GM23338 (cell line): Measurements from ENCODE around the gene SQSTM1. TPM values are rescaled to one million over a fixed set of nuclear protein-coding genes. Genes with fewer than 3 reads are reported as not detected.

Experiments
- ATAC-seq: fragments of 200-7000 bp; cut with Tn5 transposase; 3 replicates; pipeline ENCODE4 v1.9.1; 2020
- DNase-seq: peaks from one replicate; pipeline ENCODE4 v3.0.0-alpha.2; 2015; ENCODE audit warnings: low spot score
- H2AFZ ChIP-seq: fragments of 200-600 bp; sonication (generic); 2 replicates; pipeline ENCODE4 v1.8.0; 2016; ENCODE audit warnings: antibody characterized with exemption, mild to moderate bottlenecking, moderate library complexity
- H3F3A ChIP-seq: fragments of 200-600 bp; sonication (generic); replicated peaks from 2 replicates; pipeline ENCODE4 v1.8.0; 2017; ENCODE audit warnings: antibody characterized with exemption, mixed run types, low read depth
- H3K27ac ChIP-seq: fragments of 200-600 bp; sonication (generic); 2 replicates; pipeline ENCODE4 v1.6.1; 2016; ENCODE audit warnings: low read depth
- H3K27me3 ChIP-seq: fragments of 200-600 bp; sonication (generic); 2 replicates; pipeline ENCODE4 v1.8.0; 2016; ENCODE audit warnings: mild to moderate bottlenecking, mixed run types, moderate library complexity; ENCODE audit not compliant: insufficient read depth
- H3K36me3 ChIP-seq: fragments of 200-600 bp; sonication (generic); 2 replicates; pipeline ENCODE4 v1.8.0; 2016; ENCODE audit warnings: mild to moderate bottlenecking; ENCODE audit not compliant: insufficient read depth
- H3K4me1 ChIP-seq: fragments of 200-600 bp; sonication (generic); 2 replicates; pipeline ENCODE4 v1.8.0; 2016; ENCODE audit warnings: mild to moderate bottlenecking, moderate library complexity; ENCODE audit not compliant: insufficient read depth
- H3K4me2 ChIP-seq: fragments of 200-600 bp; sonication (generic); 2 replicates; pipeline ENCODE4 v1.7.1; 2017; ENCODE audit warnings: mixed run types
- H3K4me3 ChIP-seq: fragments of 200-600 bp; sonication (generic); 2 replicates; pipeline ENCODE4 v1.6.1; 2016; ENCODE audit warnings: mixed run types
- H3K79me2 ChIP-seq: fragments of 200-600 bp; sonication (generic); replicated peaks from 2 replicates; pipeline ENCODE4 v1.8.0; 2017; ENCODE audit warnings: mild to moderate bottlenecking; ENCODE audit not compliant: insufficient read depth
- H3K9me2 ChIP-seq: fragments of 200-600 bp; sonication (generic); 2 replicates; pipeline ENCODE4 v1.8.0; 2017; ENCODE audit not compliant: insufficient read depth
- H4K20me1 ChIP-seq: fragments of 200-600 bp; sonication (generic); replicated peaks from 2 replicates; pipeline ENCODE4 v1.8.0; 2017; ENCODE audit warnings: mild to moderate bottlenecking; ENCODE audit not compliant: insufficient read depth
- H3K27ac Mint-ChIP-seq: 2 replicates; pipeline ENCODE4 v1.8.0; 2020; ENCODE audit warnings: inconsistent platforms, mild to moderate bottlenecking, moderate library complexity, mixed read lengths
- H3K27me3 Mint-ChIP-seq: 3 replicates; pipeline ENCODE4 v1.8.0; 2022; ENCODE audit warnings: low read depth, mild to moderate bottlenecking, moderate library complexity, mixed read lengths, inconsistent platforms; ENCODE audit not compliant: insufficient read depth, poor library complexity
- H3K36me3 Mint-ChIP-seq: 3 replicates; pipeline ENCODE4 v1.8.0; 2021; ENCODE audit warnings: low read depth, mild to moderate bottlenecking, inconsistent platforms, moderate library complexity, mixed read lengths
- H3K4me1 Mint-ChIP-seq: 3 replicates; pipeline ENCODE4 v1.8.0; 2020; ENCODE audit warnings: mild to moderate bottlenecking, inconsistent platforms, mixed read lengths
- H3K4me3 Mint-ChIP-seq: 3 replicates; pipeline ENCODE4 v1.8.0; 2021; ENCODE audit warnings: moderate library complexity, mild to moderate bottlenecking, inconsistent platforms, mixed read lengths
- H3K9me3 Mint-ChIP-seq: 3 replicates; pipeline ENCODE4 v1.8.0; 2020; ENCODE audit warnings: moderate library complexity, mild to moderate bottlenecking, inconsistent platforms, mixed read lengths
- JUNB ChIP-seq: IDR thresholded peaks from one replicate; pipeline ENCODE4 v1.6.1; 2016; ENCODE audit warnings: antibody characterized with exemption; ENCODE audit not compliant: unreplicated experiment
- NANOG ChIP-seq: IDR thresholded peaks from 2 replicates; pipeline ENCODE4 v1.6.1; 2016; ENCODE audit warnings: antibody characterized with exemption, borderline replicate concordance
- POLR2AphosphoS5 ChIP-seq: IDR thresholded peaks from 2 replicates; pipeline ENCODE4 v1.6.1; 2016; ENCODE audit warnings: antibody characterized with exemption, low read depth
- ZNF114 ChIP-seq: fragments of 250-450 bp; sonication (Bioruptor Pico); IDR thresholded peaks from 2 replicates; pipeline ENCODE4 v1.5.0; 2020; ENCODE audit warnings: mild to moderate bottlenecking, moderate library complexity
- polyA plus RNA-seq: library from polyadenylated mRNA; unstranded; fragments of >200 nt; fragmentation: Nextera tagmentation; extraction: Ambion mirVana; gene quantifications from 2 replicates; pipeline ENCODE4 v1.2.1, GENCODE V29; 2016
- total RNA-seq: library from RNA; depleted of rRNA; stranded (reverse); fragments of >200 nt; shearing (Covaris generic); gene quantifications from 2 replicates; pipeline ENCODE4 v1.2.3, GENCODE V29; 2014
- TF ChIP-seq, protein P1 (sequence below): IDR thresholded peaks from one replicate; pipeline ENCODE4 v1.6.1; 2018; ENCODE audit warnings: antibody characterized with exemption; ENCODE audit not compliant: unreplicated experiment
- TF ChIP-seq, protein P2 (sequence below), 2 experiments: fragments of 200-600 bp in 1 of 2; sonication (generic) in 1 of 2; conservative IDR thresholded peaks; 2 replicates each; pipeline versions ENCODE4 v1.5.1 to v1.6.1; 2016 to 2017; ENCODE audit warnings: antibody characterized with exemption in 2 of 2, low read depth in 2 of 2, mild to moderate bottlenecking in 2 of 2, moderate library complexity in 1 of 2
- TF ChIP-seq, protein P3 (sequence below): IDR thresholded peaks from 2 replicates; pipeline ENCODE4 v1.6.1; 2016; ENCODE audit warnings: antibody characterized with exemption

The SQSTM1 gene
- total and polyA plus RNA-seq, 2 experiments from 2014 or later = 58.0 to 92.6 TPM

DNA sequence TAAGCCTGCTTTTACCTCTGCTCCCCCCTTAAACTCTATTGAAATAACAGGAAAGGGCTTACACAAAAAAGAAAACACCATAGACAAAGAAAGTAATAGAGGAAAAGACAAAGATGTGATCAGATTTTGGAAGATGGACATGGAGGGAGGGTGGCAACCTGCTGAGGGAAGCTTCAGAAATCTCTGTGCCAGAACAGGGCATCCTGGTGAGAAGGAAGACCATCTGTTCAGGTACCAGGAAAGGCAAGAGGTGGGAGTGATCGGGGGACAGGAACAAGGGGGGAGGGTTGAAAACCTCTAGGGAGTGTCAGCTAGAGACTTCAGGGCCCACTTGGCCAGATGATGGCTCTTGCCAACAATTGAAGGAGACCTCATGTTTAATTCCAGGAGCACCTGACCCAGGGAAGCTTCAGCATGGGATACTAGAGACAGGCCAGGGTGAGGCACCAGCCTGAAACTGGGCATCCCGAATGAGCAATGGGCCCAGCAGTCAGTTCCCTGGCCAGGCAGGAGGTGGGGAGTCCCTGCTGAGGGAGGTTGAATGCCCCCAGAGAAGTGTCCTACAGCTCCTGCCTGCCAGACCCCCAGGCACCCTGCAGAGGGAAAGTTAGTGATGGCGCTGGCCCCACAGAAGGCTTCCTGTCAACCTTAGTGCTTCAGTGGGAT is 8.2 kb downstream of the SQSTM1 start (continued):
- TF ChIP-seq, protein P1, sequence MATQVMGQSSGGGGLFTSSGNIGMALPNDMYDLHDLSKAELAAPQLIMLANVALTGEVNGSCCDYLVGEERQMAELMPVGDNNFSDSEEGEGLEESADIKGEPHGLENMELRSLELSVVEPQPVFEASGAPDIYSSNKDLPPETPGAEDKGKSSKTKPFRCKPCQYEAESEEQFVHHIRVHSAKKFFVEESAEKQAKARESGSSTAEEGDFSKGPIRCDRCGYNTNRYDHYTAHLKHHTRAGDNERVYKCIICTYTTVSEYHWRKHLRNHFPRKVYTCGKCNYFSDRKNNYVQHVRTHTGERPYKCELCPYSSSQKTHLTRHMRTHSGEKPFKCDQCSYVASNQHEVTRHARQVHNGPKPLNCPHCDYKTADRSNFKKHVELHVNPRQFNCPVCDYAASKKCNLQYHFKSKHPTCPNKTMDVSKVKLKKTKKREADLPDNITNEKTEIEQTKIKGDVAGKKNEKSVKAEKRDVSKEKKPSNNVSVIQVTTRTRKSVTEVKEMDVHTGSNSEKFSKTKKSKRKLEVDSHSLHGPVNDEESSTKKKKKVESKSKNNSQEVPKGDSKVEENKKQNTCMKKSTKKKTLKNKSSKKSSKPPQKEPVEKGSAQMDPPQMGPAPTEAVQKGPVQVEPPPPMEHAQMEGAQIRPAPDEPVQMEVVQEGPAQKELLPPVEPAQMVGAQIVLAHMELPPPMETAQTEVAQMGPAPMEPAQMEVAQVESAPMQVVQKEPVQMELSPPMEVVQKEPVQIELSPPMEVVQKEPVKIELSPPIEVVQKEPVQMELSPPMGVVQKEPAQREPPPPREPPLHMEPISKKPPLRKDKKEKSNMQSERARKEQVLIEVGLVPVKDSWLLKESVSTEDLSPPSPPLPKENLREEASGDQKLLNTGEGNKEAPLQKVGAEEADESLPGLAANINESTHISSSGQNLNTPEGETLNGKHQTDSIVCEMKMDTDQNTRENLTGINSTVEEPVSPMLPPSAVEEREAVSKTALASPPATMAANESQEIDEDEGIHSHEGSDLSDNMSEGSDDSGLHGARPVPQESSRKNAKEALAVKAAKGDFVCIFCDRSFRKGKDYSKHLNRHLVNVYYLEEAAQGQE = no peak
- TF ChIP-seq ZNF114 (CRISPR knock-in tag) (no peak), POLR2AphosphoS5 (no peak; the same call in 1 of the 2 replicates), NANOG (no peak), JUNB (no peak)

DNA sequence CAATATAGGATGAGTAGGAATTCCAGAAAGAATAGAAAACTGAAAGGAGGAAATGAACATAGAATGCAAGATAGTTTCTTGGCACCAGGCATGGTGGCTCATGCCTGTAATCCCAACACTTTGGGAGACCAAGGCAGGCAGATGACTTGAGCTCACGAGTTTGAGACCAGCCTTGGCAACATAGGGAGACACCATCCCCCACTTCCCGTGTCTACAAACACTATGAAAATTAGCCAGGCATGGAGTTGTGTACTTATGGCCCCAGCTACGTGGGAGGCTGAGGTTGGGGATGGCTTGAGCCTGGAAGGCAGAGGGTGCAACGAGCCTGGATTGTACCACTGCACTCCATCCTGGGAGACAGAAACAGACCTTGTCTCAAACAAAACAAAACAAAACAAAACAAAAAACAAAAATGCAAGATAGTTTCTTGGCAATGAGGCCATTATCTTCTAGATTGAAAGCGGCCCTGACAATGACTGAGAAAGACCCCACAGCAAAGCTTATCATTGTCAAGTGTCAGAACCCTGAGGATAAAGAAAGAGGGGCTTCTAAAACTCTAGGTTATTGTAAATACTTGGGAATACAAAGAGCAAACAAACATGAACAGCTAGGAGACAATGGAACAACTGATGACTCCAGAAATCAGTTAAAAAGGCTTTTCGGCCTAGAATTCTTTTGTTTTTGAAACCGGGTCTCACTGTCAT is 9.2 kb downstream of the SQSTM1 start:
- DNase-seq (no peak), ATAC-seq (no peak)
- H3K36me3 Mint-ChIP-seq = peaks cover 98% of the 10 kb centered on the region
- H3K27me3 ChIP-seq = no peaks in the 10 kb centered on the region
- peaks cover 24% of the 10 kb centered on the region for H4K20me1 ChIP-seq
- H3K27ac ChIP-seq = 0 out of 2 replicates have a peak overlapping the region, but pooled peaks have one; percentile 57
- peaks cover 23% of the 10 kb centered on the region for H3K4me1 ChIP-seq
- H3K79me2 ChIP-seq = no peaks in the 10 kb centered on the region
- H2AFZ ChIP-seq = no peak overlapping the region
- H3K9me3 Mint-ChIP-seq = peaks cover 4% of the 10 kb centered on the region; the same call in 2 of the 3 replicates
- H3K27ac Mint-ChIP-seq = no peak overlapping the region
- H3K4me3 Mint-ChIP-seq = no peak overlapping the region
- H3F3A ChIP-seq = peaks cover 21% of the 10 kb centered on the region
- no peaks in the 10 kb centered on the region for H3K9me2 ChIP-seq
- no peak overlapping the region for H3K4me2 ChIP-seq
- H3K4me1 Mint-ChIP-seq = peaks cover 24% of the 10 kb centered on the region
- peaks cover 33% of the 10 kb centered on the region for H3K36me3 ChIP-seq
- H3K27me3 Mint-ChIP-seq = peaks cover 18% of the 10 kb centered on the region
- no peak overlapping the region for H3K4me3 ChIP-seq
- TF ChIP-seq, protein P2, sequence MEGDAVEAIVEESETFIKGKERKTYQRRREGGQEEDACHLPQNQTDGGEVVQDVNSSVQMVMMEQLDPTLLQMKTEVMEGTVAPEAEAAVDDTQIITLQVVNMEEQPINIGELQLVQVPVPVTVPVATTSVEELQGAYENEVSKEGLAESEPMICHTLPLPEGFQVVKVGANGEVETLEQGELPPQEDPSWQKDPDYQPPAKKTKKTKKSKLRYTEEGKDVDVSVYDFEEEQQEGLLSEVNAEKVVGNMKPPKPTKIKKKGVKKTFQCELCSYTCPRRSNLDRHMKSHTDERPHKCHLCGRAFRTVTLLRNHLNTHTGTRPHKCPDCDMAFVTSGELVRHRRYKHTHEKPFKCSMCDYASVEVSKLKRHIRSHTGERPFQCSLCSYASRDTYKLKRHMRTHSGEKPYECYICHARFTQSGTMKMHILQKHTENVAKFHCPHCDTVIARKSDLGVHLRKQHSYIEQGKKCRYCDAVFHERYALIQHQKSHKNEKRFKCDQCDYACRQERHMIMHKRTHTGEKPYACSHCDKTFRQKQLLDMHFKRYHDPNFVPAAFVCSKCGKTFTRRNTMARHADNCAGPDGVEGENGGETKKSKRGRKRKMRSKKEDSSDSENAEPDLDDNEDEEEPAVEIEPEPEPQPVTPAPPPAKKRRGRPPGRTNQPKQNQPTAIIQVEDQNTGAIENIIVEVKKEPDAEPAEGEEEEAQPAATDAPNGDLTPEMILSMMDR (conservative IDR thresholded peaks at IDR 0.05; ENCODE audit: low read depth in 2 of 2) = no peak
- TF ChIP-seq, protein P1 = no peak
- TF ChIP-seq, protein P3, sequence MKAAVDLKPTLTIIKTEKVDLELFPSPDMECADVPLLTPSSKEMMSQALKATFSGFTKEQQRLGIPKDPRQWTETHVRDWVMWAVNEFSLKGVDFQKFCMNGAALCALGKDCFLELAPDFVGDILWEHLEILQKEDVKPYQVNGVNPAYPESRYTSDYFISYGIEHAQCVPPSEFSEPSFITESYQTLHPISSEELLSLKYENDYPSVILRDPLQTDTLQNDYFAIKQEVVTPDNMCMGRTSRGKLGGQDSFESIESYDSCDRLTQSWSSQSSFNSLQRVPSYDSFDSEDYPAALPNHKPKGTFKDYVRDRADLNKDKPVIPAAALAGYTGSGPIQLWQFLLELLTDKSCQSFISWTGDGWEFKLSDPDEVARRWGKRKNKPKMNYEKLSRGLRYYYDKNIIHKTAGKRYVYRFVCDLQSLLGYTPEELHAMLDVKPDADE = no peak
- no peak for TF ChIP-seq POLR2AphosphoS5
